Measurements from ENCODE around the gene FN1.

The FN1 gene

GRCh38 chr2:215423234-215423633, 12.6 kb downstream of the FN1 start:
- TF ChIP-seq CTCF (IDR thresholded peaks at IDR 0.05; ENCODE audit: low read length, missing control alignments): no peak
- DNase-seq (ENCODE audit: low read depth): peak; percentile 60
- H3K4me3 ChIP-seq (replicated peaks; ENCODE audit: low read depth, low read length): peak overlapping the region; percentile 21

DNA sequence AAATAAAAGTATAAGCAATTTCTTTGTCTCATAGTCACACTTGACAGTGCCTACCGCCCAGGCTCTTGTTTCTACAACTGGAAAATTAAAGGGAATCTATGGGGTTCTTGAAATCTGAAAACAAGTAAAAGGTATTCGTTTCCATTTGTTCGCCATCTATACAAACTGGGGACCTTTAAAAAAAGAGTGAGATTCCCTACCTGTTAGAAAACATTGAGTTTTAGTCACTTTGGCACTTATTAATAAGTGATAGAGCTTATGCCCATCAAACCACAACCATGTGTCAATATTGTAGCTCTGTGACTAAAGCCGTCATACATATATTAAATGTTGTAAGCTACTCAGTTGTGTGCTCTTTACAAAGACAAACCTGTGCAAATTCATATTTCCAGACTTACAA, 13.2 kb downstream of the FN1 start:
- peak overlapping the region; percentile 21 for H3K4me3 ChIP-seq (replicated peaks; ENCODE audit: low read depth, low read length)
- DNase-seq (ENCODE audit: low read depth): peak; percentile 51
- TF ChIP-seq CTCF (IDR thresholded peaks at IDR 0.05; ENCODE audit: low read length, missing control alignments): no peak

DNA sequence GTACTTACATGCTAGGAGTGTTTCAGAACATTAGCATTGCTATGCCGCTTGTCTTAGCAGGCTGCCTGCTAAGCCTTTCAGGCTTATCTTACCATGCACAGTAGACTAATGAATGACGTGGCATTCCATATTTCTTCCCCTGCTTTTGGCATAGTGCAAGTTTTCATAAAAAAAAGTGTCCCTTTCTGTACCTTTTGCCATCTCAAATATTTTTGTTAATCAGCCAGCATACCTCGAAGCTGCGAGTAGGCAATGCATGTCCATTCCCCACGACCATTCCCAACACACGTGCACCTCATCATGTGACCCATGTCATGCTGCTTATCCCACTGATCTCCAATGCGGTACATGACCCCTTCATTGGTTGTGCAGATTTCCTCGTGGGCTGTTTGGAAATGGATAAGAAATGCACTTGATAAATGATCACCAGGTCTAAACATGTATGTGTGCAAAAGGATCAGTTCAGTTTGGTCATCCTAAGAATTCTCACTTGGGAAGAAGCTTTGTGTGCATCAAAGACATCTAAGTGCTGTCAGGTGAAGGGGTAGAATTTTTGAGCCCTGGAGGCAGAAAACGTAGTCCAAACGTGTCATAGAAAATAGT, 13.9 kb downstream of the FN1 start:
- peak overlapping the region; percentile 11 for H3K4me3 ChIP-seq (replicated peaks; ENCODE audit: low read depth, low read length)

DNA sequence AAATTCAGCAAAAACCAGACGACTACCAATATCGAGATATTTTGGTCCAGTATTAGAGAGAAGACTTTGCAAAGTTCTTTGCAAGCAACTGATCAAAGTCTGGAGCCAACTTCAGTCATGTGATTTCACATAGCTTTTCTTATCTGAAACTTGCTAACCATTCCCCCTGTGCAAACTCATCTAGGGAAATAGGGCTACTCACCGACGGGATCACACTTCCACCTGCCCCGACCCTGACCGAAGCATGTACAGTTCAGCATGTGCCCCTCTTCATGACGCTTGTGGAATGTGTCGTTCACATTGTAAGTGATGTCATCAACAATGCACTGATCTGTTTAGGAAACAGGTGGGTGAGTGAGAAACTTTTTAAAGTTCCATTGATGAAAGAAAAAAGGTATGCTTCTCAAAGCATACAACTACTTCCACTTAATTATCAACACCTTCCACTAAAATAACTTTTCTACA, 15.4 kb downstream of the FN1 start:
- peak overlapping the region; percentile 26 for H3K4me3 ChIP-seq (replicated peaks; ENCODE audit: low read depth, low read length)
- peak; percentile 57 for DNase-seq (ENCODE audit: low read depth)

More for the DNA sequence above, 13.9 kb downstream of the FN1 start:
- no peak for TF ChIP-seq CTCF (IDR thresholded peaks at IDR 0.05; ENCODE audit: low read length, missing control alignments)
- DNase-seq (ENCODE audit: low read depth): peak; percentile 62

GRCh38 chr2:215419769-215420470, 15.9 kb downstream of the FN1 start:
- TF ChIP-seq CTCF (IDR thresholded peaks at IDR 0.05; ENCODE audit: low read length, missing control alignments): no peak
- peak; percentile 29 for DNase-seq (ENCODE audit: low read depth)
- peak overlapping the region; percentile 26 for H3K4me3 ChIP-seq (replicated peaks; ENCODE audit: low read depth, low read length)

More for the DNA sequence above, 15.4 kb downstream of the FN1 start:
- no peak for TF ChIP-seq CTCF (IDR thresholded peaks at IDR 0.05; ENCODE audit: low read length, missing control alignments)

- peak; percentile 51 for DNase-seq (ENCODE audit: low read depth)
- no peak for TF ChIP-seq CTCF (IDR thresholded peaks at IDR 0.05; ENCODE audit: low read length, missing control alignments)
- H3K4me3 ChIP-seq (replicated peaks; ENCODE audit: low read depth, low read length): peak overlapping the region; percentile 21
Measured at GRCh38 chr2:215419113-215419512, 16.8 kb downstream of the FN1 start.
